A549 (cell line): Measurements from ENCODE around the gene MARCHF9. TPM values are rescaled to one million over a fixed set of nuclear protein-coding genes. Genes with fewer than 3 reads are reported as not detected.

ENCODE experiments used
- ATAC-seq, 2 experiments: fragments of 200-7000 bp in 1 of 2; fragments of >200 bp in 1 of 2; cut with Nextera tagmentation in 1 of 2; cut with Tn5 transposase in 1 of 2; 3 replicates each; pipeline versions ENCODE4 v1.8.0 to v1.9.1; 2018 to 2020; ENCODE audit warnings: mild to moderate bottlenecking in 1 of 2, moderate library complexity in 1 of 2
- CTCF ChIA-PET: fragments of 300-600 bp; sonication (Branson Sonifier 250); formaldehyde crosslinking; extraction: SDS; loops from one replicate; lab custom pipeline; 2021; ENCODE audit warnings: antibody characterized with exemption, inconsistent platforms; lab: Yijun Ruan, JAX
- POLR2A ChIA-PET: fragments of 350-600 bp; formaldehyde crosslinking; extraction: SDS; loops from one replicate; lab custom pipeline; 2021; ENCODE audit warnings: antibody characterized with exemption, inconsistent platforms; lab: Yijun Ruan, JAX
- DNase-seq, 2 experiments: peaks; one replicate each; pipeline versions ENCODE4 v3.0.0 to v3.0.0-alpha.2; 2011 to 2016; ENCODE audit warnings: low read depth in 1 of 2, low spot score in 1 of 2
- FAIRE-seq: peaks from 2 replicates; lab custom pipeline; 2011; peaks lifted over from hg19 to GRCh38; lab: Jason Lieb, UNC
- H3K27ac ChIP-seq, 2 experiments: fragments of >200 bp; sonication (Bioruptor Twin); formaldehyde crosslinking; 3 replicates each; pipeline ENCODE4 v1.5.1; 2016 to 2017
- H3K4me1 ChIP-seq: fragments of >200 bp; sonication (Bioruptor Twin); formaldehyde crosslinking; 3 replicates; pipeline ENCODE4 v1.6.1; 2016
- H3K4me2 ChIP-seq: fragments of >200 bp; sonication (Bioruptor Twin); formaldehyde crosslinking; 3 replicates; pipeline ENCODE4 v1.6.1; 2016
- H3K4me3 ChIP-seq: fragments of >200 bp; sonication (Bioruptor Twin); formaldehyde crosslinking; 3 replicates; pipeline ENCODE4 v1.5.1; 2016
- H3K9me3 ChIP-seq: fragments of >200 bp; sonication (Bioruptor Twin); formaldehyde crosslinking; 3 replicates; pipeline ENCODE4 v1.6.1; 2016
- BCL3 ChIP-seq: fragments of >200 bp; sonication (Bioruptor Twin); formaldehyde crosslinking; IDR thresholded peaks from 3 replicates; pipeline ENCODE4 v1.6.1; 2016
- BHLHE40 ChIP-seq: IDR thresholded peaks from 2 replicates; pipeline ENCODE4 v1.6.1; 2012; ENCODE audit warnings: low read depth, low read length, inconsistent platforms
- CTCF ChIP-seq: fragments of >200 bp; sonication (Bioruptor Twin); formaldehyde crosslinking; IDR thresholded peaks from 3 replicates; pipeline ENCODE4 v1.5.1; 2016
- EHMT2 ChIP-seq: fragments of 200-600 bp; sonication (generic); IDR thresholded peaks from 2 replicates; pipeline ENCODE4 v1.6.1; 2016; ENCODE audit warnings: antibody characterized with exemption, low read depth, mild to moderate bottlenecking, moderate library complexity
- ESRRA ChIP-seq: fragments of 150-350 bp; IDR thresholded peaks from 2 replicates; pipeline ENCODE4 v1.6.1; 2014; ENCODE audit warnings: mild to moderate bottlenecking, low read length, borderline replicate concordance
- FOSB ChIP-seq: fragments of 250-450 bp; sonication (Bioruptor Pico); IDR thresholded peaks from 2 replicates; pipeline ENCODE4 v1.5.0; 2020; ENCODE audit warnings: mild to moderate bottlenecking, moderate library complexity
- FOSL2 ChIP-seq, 2 experiments: fragments of 450-650 bp in 1 of 2; fragments of >200 bp in 1 of 2; sonication (Bioruptor Twin) in 1 of 2; formaldehyde crosslinking; IDR thresholded peaks; 2 replicates each; pipeline versions ENCODE4 v1.5.0 to v1.6.1; 2016 to 2020; ENCODE audit warnings: mild to moderate bottlenecking in 1 of 2, moderate library complexity in 1 of 2
- FOXS1 ChIP-seq: fragments of 250-450 bp; sonication (Bioruptor Pico); IDR thresholded peaks from 2 replicates; pipeline ENCODE4 v1.5.0; 2020; ENCODE audit warnings: mild to moderate bottlenecking, moderate library complexity
- HEYL ChIP-seq: fragments of 250-450 bp; sonication (Bioruptor Pico); IDR thresholded peaks from 2 replicates; pipeline ENCODE4 v1.8.0; 2021; ENCODE audit warnings: mild to moderate bottlenecking, moderate library complexity
- HMGXB4 ChIP-seq: fragments of 250-450 bp; sonication (Bioruptor Pico); IDR thresholded peaks from 2 replicates; pipeline ENCODE4 v1.5.0; 2021; ENCODE audit warnings: mild to moderate bottlenecking, moderate library complexity, borderline replicate concordance
- HOXB13 ChIP-seq: fragments of 250-450 bp; sonication (Bioruptor Pico); IDR thresholded peaks from 2 replicates; pipeline ENCODE4 v1.5.0; 2020; ENCODE audit warnings: low read depth, mild to moderate bottlenecking, moderate library complexity
- MAX ChIP-seq: IDR thresholded peaks from 2 replicates; pipeline ENCODE4 v1.6.1; 2012
- NR3C1 ChIP-seq: fragments of >200 bp; sonication (Bioruptor Twin); formaldehyde crosslinking; IDR thresholded peaks from 3 replicates; pipeline ENCODE4 v1.6.1; 2017
- PBX3 ChIP-seq: IDR thresholded peaks from 2 replicates; pipeline ENCODE4 v1.6.1; 2012
- POLR2A ChIP-seq: IDR thresholded peaks from 2 replicates; pipeline ENCODE4 v1.6.1; 2012; ENCODE audit warnings: mild to moderate bottlenecking, low read length
- POLR2AphosphoS2 ChIP-seq: conservative IDR thresholded peaks from 2 replicates; pipeline ENCODE4 v1.6.1; 2012; ENCODE audit warnings: low read length, improper control_type of control experiment, inconsistent platforms
- SMC3 ChIP-seq: fragments of >200 bp; sonication (Bioruptor Twin); formaldehyde crosslinking; IDR thresholded peaks from 3 replicates; pipeline ENCODE4 v1.6.1; 2018; ENCODE audit warnings: inconsistent platforms
- SREBF2 ChIP-seq: fragments of 450-650 bp; IDR thresholded peaks from 2 replicates; pipeline ENCODE4 v1.6.1; 2014; ENCODE audit warnings: mild to moderate bottlenecking, moderate library complexity
- ZFP36 ChIP-seq: fragments of 450-650 bp; IDR thresholded peaks from 2 replicates; pipeline ENCODE4 v1.6.1; 2014; ENCODE audit warnings: borderline replicate concordance; ENCODE audit not compliant: partially characterized antibody
- ZSCAN20 ChIP-seq: fragments of 250-450 bp; sonication (Bioruptor Pico); IDR thresholded peaks from 2 replicates; pipeline ENCODE4 v1.8.0; 2022; ENCODE audit warnings: mild to moderate bottlenecking, moderate library complexity
- WGBS: methylation state at CpG from one replicate; pipeline ENCODE4 v1.1.6; 2017; ENCODE audit errors: missing lambda C conversion rate; 5-methylcytosine and 5-hydroxymethylcytosine counted together
- polyA plus RNA-seq, 4 experiments: library from polyadenylated mRNA; depleted of rRNA in 3 of 4; stranded (reverse); fragments of >200 nt; fragmentation: RNase III in 1 of 4; extraction: RNeasy Plus Mini Kit Qiagen cat#74134 plus additional on column Dnase treatment in 1 of 4; gene quantifications; 2 replicates in 3 of 4; 3 replicates in 1 of 4; pipeline ENCODE4 v1.2.3, GENCODE V29; 2011 to 2017

Gene MARCHF9
- polyA plus RNA-seq, 2 of the 4 experiments (the other 2 are of a cell fraction), result 6.8 to 7.2 TPM

GRCh38 chr12:57708296-57708695 is 46.6 kb upstream of the MARCHF9 start:
- Histone ChIP-seq H3K27ac (no peak overlapping the region), H3K4me2 (no peak overlapping the region), H3K9me3 (peaks cover 6% of the 10 kb centered on the region; the same call in 1 of the 3 replicates), H3K4me3 (no peak overlapping the region), H3K4me1 (no peaks in the 10 kb centered on the region)
- FAIRE-seq (no peak), ATAC-seq (no peak), DNase-seq (no peak)
- POLR2A ChIA-PET, result no interaction called here
- WGBS, result 93% methylated on average over 2 of the region's 2 CpGs
- TF ChIP-seq ZSCAN20 (CRISPR knock-in tag) (no peak), CTCF (no peak), ESRRA (no peak), SMC3 (no peak), FOSL2 (IDR thresholded peaks at IDR 0.05) (no peak), FOSL2 (CRISPR knock-in tag; IDR thresholded peaks at IDR 0.05) (no peak), HMGXB4 (CRISPR knock-in tag) (no peak), SREBF2 (no peak), FOSB (CRISPR knock-in tag) (no peak), HOXB13 (CRISPR knock-in tag) (no peak), MAX (no peak), BHLHE40 (no peak), POLR2A (no peak), PBX3 (no peak), BCL3 (no peak), ZFP36 (no peak), POLR2AphosphoS2 (no peak), HEYL (no peak)
- TF ChIP-seq, all 56 proteins: peak for 0
- CTCF ChIA-PET, result interaction anchor here (4.7 kb wide), 1 partner anchor 18 kb away, joined by 26 read pairs; no protein-coding TSS in a partner anchor

- no peak overlapping the region for H3K4me3 ChIP-seq
- TF ChIP-seq EHMT2, result no peak
- TF ChIP-seq FOXS1 (CRISPR knock-in tag), result no peak
- no peak for TF ChIP-seq NR3C1
- DNase-seq (no peak), FAIRE-seq (no peak), ATAC-seq (no peak)
- WGBS, result 87% methylated on average over 3 of the region's 3 CpGs
- no peaks in the 10 kb centered on the region for H3K9me3 ChIP-seq
- no peak overlapping the region for H3K4me2 ChIP-seq
- CTCF ChIA-PET, result interaction anchor here (0.5 to 2.6 kb wide), 7 partner anchors 10 to 164 kb away, joined by 3 to 16 read pairs (median 4); partner anchors contain the start of gene OS9
- H3K27ac ChIP-seq, result no peak overlapping the region
- H3K4me1 ChIP-seq, result no peaks in the 10 kb centered on the region
- POLR2A ChIA-PET, result no interaction called here
Observed at GRCh38 chr12:57712701-57713100, 42.2 kb upstream of the MARCHF9 start.
